Spleen (tissue), 11 donors: ENCODE data around the gene TP53I3. TPM values are rescaled to one million over a fixed set of nuclear protein-coding genes. Genes with fewer than 3 reads are reported as not detected.
A peak's percentile ranks its signal among the peaks of the same experiment; 100 is the strongest.

Experiments used
- DNase-seq: peaks from one replicate; pipeline ENCODE4 v3.0.0-alpha.2; 2020
- H3K27ac ChIP-seq, 8 donors: fragments of 200-600 bp; sonication (generic) in 7 of 8; 1 replicate in 4 of 8; 2 replicates in 4 of 8; pipeline versions ENCODE4 v1.5.0 to v1.8.0; 2016 to 2021; ENCODE audit warnings: inconsistent platforms in 4 of 8, mild to moderate bottlenecking in 4 of 8, moderate library complexity in 1 of 8
- H3K27me3 ChIP-seq, 7 donors: fragments of 200-600 bp; sonication (generic) in 6 of 7; replicated peaks in 1 of 7; 1 replicate in 4 of 7; 2 replicates in 3 of 7; pipeline versions ENCODE4 v1.5.0 to v1.8.0; 2016 to 2021; ENCODE audit warnings: inconsistent platforms in 3 of 7, mild to moderate bottlenecking in 1 of 7
- H3K36me3 ChIP-seq, 6 donors: fragments of 200-600 bp; sonication (generic) in 5 of 6; 1 replicate in 4 of 6; 2 replicates in 2 of 6; pipeline versions ENCODE4 v1.5.0 to v1.8.0; 2016 to 2021; ENCODE audit warnings: inconsistent platforms in 2 of 6
- H3K4me1 ChIP-seq, 6 donors: fragments of 200-600 bp; sonication (generic) in 5 of 6; 1 replicate in 3 of 6; 2 replicates in 3 of 6; pipeline versions ENCODE4 v1.5.0 to v1.8.0; 2016 to 2021; ENCODE audit warnings: inconsistent platforms in 3 of 6
- H3K4me3 ChIP-seq, 8 donors: fragments of 200-600 bp; sonication (generic) in 7 of 8; 1 replicate in 4 of 8; 2 replicates in 4 of 8; pipeline versions ENCODE4 v1.5.0 to v1.8.0; 2016 to 2021; ENCODE audit warnings: inconsistent platforms in 4 of 8, mild to moderate bottlenecking in 4 of 8, moderate library complexity in 2 of 8
- H3K9me3 ChIP-seq, 8 donors: fragments of 200-600 bp; sonication (generic) in 7 of 8; 1 replicate in 4 of 8; 2 replicates in 4 of 8; pipeline versions ENCODE4 v1.5.0 to v1.8.0; 2016 to 2021; ENCODE audit warnings: inconsistent platforms in 4 of 8
- CTCF ChIP-seq, 11 experiments: fragments of 200-600 bp in 7 of 11; fragments of 450-650 bp in 4 of 11; sonication (generic) in 4 of 11; IDR thresholded peaks in 8 of 11; conservative IDR thresholded peaks in 3 of 11; 1 replicate in 7 of 11; 2 replicates in 4 of 11; pipeline versions ENCODE4 v1.4.0 to v1.8.0; 2016 to 2021; ENCODE audit warnings: antibody characterized with exemption in 11 of 11, inconsistent platforms in 4 of 11, mild to moderate bottlenecking in 1 of 11
- POLR2A ChIP-seq, 3 donors: fragments of 450-650 bp; IDR thresholded peaks; one replicate each; pipeline ENCODE4 v1.5.1; 2017; ENCODE audit warnings: antibody characterized with exemption in 3 of 3, mild to moderate bottlenecking in 1 of 3
- POLR2AphosphoS5 ChIP-seq, 3 donors: sonication (generic); formaldehyde crosslinking; IDR thresholded peaks; one replicate each; pipeline ENCODE4 v1.5.1; 2017; ENCODE audit warnings: antibody characterized with exemption in 3 of 3
- WGBS, 5 donors: extraction: QIAGEN DNeasy Blood & Tissue Kit in 3 of 5; methylation state at CpG; one replicate each; pipeline versions ENCODE4 v1.1.5 to v1.1.7; 2013 to 2018; 5-methylcytosine and 5-hydroxymethylcytosine counted together
- intact Hi-C: fragments of 100-400 bp; cut with DNase I; formaldehyde crosslinking; loops from one replicate; pipeline ENCODE4 v1.15.0; 2023; ENCODE audit warnings: low total_unique reads
- polyA plus RNA-seq, 3 donors: library from polyadenylated mRNA; stranded (reverse); fragments of 200-250 nt; gene quantifications; one replicate each; pipeline ENCODE4 v1.2.1, GENCODE V29; 2013
- total RNA-seq, 7 donors: library from RNA; depleted of rRNA in 3 of 7; stranded (reverse); fragments of >200 nt in 3 of 7; fragmentation: NEBNext Ultra II Directional in 4 of 7; extraction: Animal tissue kit (Norgen Biotek cat#: 25700) in 4 of 7; gene quantifications; one replicate each; pipeline versions ENCODE4 v1.1.0 to v1.2.1, GENCODE V29; 2016 to 2021
- donor health status: healthy with polysubstance abuse.
- donor health status: DM: no; HTN: no; CAD: no; lungs with moderate emphysema.
- donor health status: DM: no; HTN: no; CAD: no.
- donor health status: Bipolar disorder and iron deficiency.
- donor health status: healthy.
- donor health status: DM: no; HTN: no; CAD: no.
- donor health status: DM: yes; HTN: yes; CAD: no.

TP53I3 gene
- total and polyA plus RNA-seq, 10 donors = 7.1 to 17.6 (median 10.7) TPM

- no peak overlapping the region for H3K4me3 ChIP-seq
- TF ChIP-seq POLR2AphosphoS5 (IDR thresholded peaks at IDR 0.05) = no peak
- no peak for TF ChIP-seq CTCF (IDR thresholded peaks at IDR 0.05 in 8 of 11, conservative IDR thresholded peaks at IDR 0.05 in 3 of 11)
- TF ChIP-seq POLR2A (IDR thresholded peaks at IDR 0.05) = no peak
- intact Hi-C loops = no loop called here
- H3K36me3 ChIP-seq = peaks cover 0 to 45% (median 10%) of the 10 kb centered on the region in 6 donors
- WGBS, 5 donors = 85 to 98% (median 92%) methylated on average over 3 of the region's 3 CpGs
- no peaks in the 10 kb centered on the region for H3K27me3 ChIP-seq
- H3K9me3 ChIP-seq = no peaks in the 10 kb centered on the region
- peaks cover 6 to 37% (median 24%) of the 10 kb centered on the region in 6 donors for H3K4me1 ChIP-seq
- no peak overlapping the region for H3K27ac ChIP-seq
- no peak for DNase-seq
Measured at GRCh38 chr2:24087032-24087431, 2.4 kb upstream of the TP53I3 start.

- Histone ChIP-seq H3K27me3 (no peaks in the 10 kb centered on the region), H3K27ac (no peak overlapping the region), H3K4me1 (peaks cover 6 to 43% (median 24%) of the 10 kb centered on the region in 6 donors), H3K4me3 (no peak overlapping the region), H3K36me3 (peaks cover 0 to 48% (median 10%) of the 10 kb centered on the region in 6 donors), H3K9me3 (no peaks in the 10 kb centered on the region)
- DNase-seq = no peak
- intact Hi-C loops = no loop called here
- TF ChIP-seq POLR2AphosphoS5 (IDR thresholded peaks at IDR 0.05) (no peak), CTCF (IDR thresholded peaks at IDR 0.05 in 8 of 11, conservative IDR thresholded peaks at IDR 0.05 in 3 of 11) (no peak), POLR2A (IDR thresholded peaks at IDR 0.05) (no peak)
- 91 to 97% (median 96%) methylated on average over 1 of the region's 1 CpG for WGBS, 5 donors
Measured at GRCh38 chr2:24086241-24086640, 1.6 kb upstream of the TP53I3 start.

GRCh38 chr2:24085200-24085489 is 511 bp upstream of the TP53I3 start:
- Histone ChIP-seq H3K4me1 (peaks cover 6 to 51% (median 24%) of the 10 kb centered on the region in 6 donors), H3K27me3 (no peaks in the 10 kb centered on the region), H3K9me3 (no peaks in the 10 kb centered on the region), H3K27ac (peak overlapping the region in 7 of 8 donors; percentile 82 to 92 (median 88)), H3K4me3 (peak overlapping the region in 7 of 8 donors; percentile 48 to 76 (median 56)), H3K36me3 (peaks cover 0 to 52% (median 10%) of the 10 kb centered on the region in 6 donors)
- DNase-seq = no peak
- intact Hi-C loops = no loop called here
- TF ChIP-seq CTCF (IDR thresholded peaks at IDR 0.05 in 8 of 11, conservative IDR thresholded peaks at IDR 0.05 in 3 of 11) (no peak), POLR2AphosphoS5 (IDR thresholded peaks at IDR 0.05) (no peak), POLR2A (IDR thresholded peaks at IDR 0.05) (no peak)
- 26 to 42% (median 31%) methylated on average over 11 of the region's 11 CpGs for WGBS, 5 donors

GRCh38 chr2:24083567-24084385 is 858 bp downstream of the TP53I3 start:
- TF ChIP-seq POLR2AphosphoS5 (IDR thresholded peaks at IDR 0.05) = peak in 2 of 3 donors; percentile 40 to 41
- TF ChIP-seq CTCF (IDR thresholded peaks at IDR 0.05 in 8 of 11, conservative IDR thresholded peaks at IDR 0.05 in 3 of 11) = no peak
- H3K4me1 ChIP-seq = peaks cover 6 to 51% (median 24%) of the 10 kb centered on the region in 6 donors
- no peak for DNase-seq
- H3K27ac ChIP-seq = peak overlapping the region; percentile 69 to 92 (median 88)
- peak overlapping the region; percentile 36 to 76 (median 54) for H3K4me3 ChIP-seq
- WGBS, 5 donors = 10 to 28% (median 11%) methylated on average over 11 to 30 of the region's 30 CpGs
- H3K36me3 ChIP-seq = peaks cover 0 to 63% (median 10%) of the 10 kb centered on the region in 6 donors
- no peaks in the 10 kb centered on the region for H3K9me3 ChIP-seq
- H3K27me3 ChIP-seq = no peaks in the 10 kb centered on the region
- intact Hi-C loops = loop anchor here (5.0 kb wide), 2 partner anchors 156 to 256 kb away; partner anchors contain the start of gene ATAD2B
